Gastroesophageal sphincter (tissue), 3 donors: ENCODE data around the gene CTXN3.

ENCODE experiments used
- CTCF ChIP-seq, 4 experiments: fragments of 200-600 bp in 2 of 4; fragments of 450-650 bp in 2 of 4; sonication (generic) in 1 of 4; IDR thresholded peaks; one replicate each; pipeline ENCODE4 v1.5.1; 2017 to 2019; ENCODE audit warnings: antibody characterized with exemption in 4 of 4, mild to moderate bottlenecking in 2 of 4, moderate library complexity in 2 of 4
- EP300 ChIP-seq: sonication (generic); formaldehyde crosslinking; IDR thresholded peaks from one replicate; pipeline ENCODE4 v1.6.1; 2017; ENCODE audit warnings: antibody characterized with exemption, mild to moderate bottlenecking
- POLR2A ChIP-seq, 2 donors: fragments of 450-650 bp; IDR thresholded peaks; one replicate each; pipeline ENCODE4 v1.6.1; 2017; ENCODE audit warnings: antibody characterized with exemption in 2 of 2, mild to moderate bottlenecking in 2 of 2, moderate library complexity in 1 of 2

- TF ChIP-seq CTCF (IDR thresholded peaks at IDR 0.05) (no peak), POLR2A (IDR thresholded peaks at IDR 0.05) (no peak), EP300 (no peak)
These were observed 46.4 kb upstream of the CTXN3 start for GRCh38 chr5:127602481-127602880.
